Peyer's patch (tissue), 4 donors: ENCODE data around the gene DCLRE1C. TPM values are rescaled to one million over a fixed set of nuclear protein-coding genes. Genes with fewer than 3 reads are reported as not detected.

Experiments used
- DNase-seq, 3 donors: peaks; one replicate each; pipeline ENCODE4 v3.0.0-alpha.2; 2017 to 2019
- H3K27ac ChIP-seq, 4 donors: fragments of 200-600 bp; sonication (generic); one replicate each; pipeline ENCODE4 v1.5.1; 2016 to 2019
- H3K27me3 ChIP-seq, 2 donors: fragments of 200-600 bp; sonication (generic); one replicate each; pipeline ENCODE4 v1.5.1; 2019
- H3K36me3 ChIP-seq, 3 donors: fragments of 200-600 bp; sonication (generic); one replicate each; pipeline ENCODE4 v1.5.1; 2016 to 2019
- H3K4me1 ChIP-seq, 4 donors: fragments of 200-600 bp; sonication (generic); one replicate each; pipeline ENCODE4 v1.5.1; 2016 to 2019
- H3K4me3 ChIP-seq, 4 donors: fragments of 200-600 bp; sonication (generic); 1 replicate in 3 of 4; 2 replicates in 1 of 4; pipeline ENCODE4 v1.5.1; 2016 to 2019; ENCODE audit warnings: mild to moderate bottlenecking in 1 of 4
- H3K9me3 ChIP-seq, 4 donors: fragments of 200-600 bp; sonication (generic); one replicate each; pipeline ENCODE4 v1.5.1; 2016 to 2019; ENCODE audit warnings: mild to moderate bottlenecking in 1 of 4
- POLR2A ChIP-seq, 2 donors: fragments of 450-650 bp; IDR thresholded peaks; one replicate each; pipeline ENCODE4 v1.5.1; 2017; ENCODE audit warnings: antibody characterized with exemption in 2 of 2, mild to moderate bottlenecking in 2 of 2, moderate library complexity in 2 of 2
- total RNA-seq, 4 donors: library from RNA; depleted of rRNA; stranded (reverse); fragments of >200 nt; gene quantifications; one replicate each; pipeline ENCODE4 v1.1.0, GENCODE V29; 2016
- TF ChIP-seq, protein P1 (sequence below), 6 experiments: fragments of 450-650 bp in 4 of 6; fragments of 200-600 bp in 2 of 6; sonication (generic) in 1 of 6; IDR thresholded peaks; one replicate each; pipeline ENCODE4 v1.5.1; 2017 to 2019; ENCODE audit warnings: antibody characterized with exemption in 6 of 6, mild to moderate bottlenecking in 3 of 6, moderate library complexity in 1 of 6

DCLRE1C gene
- total RNA-seq, 4 donors from 2014 or later: 10.9 to 18.2 (median 16.5) TPM

DNA sequence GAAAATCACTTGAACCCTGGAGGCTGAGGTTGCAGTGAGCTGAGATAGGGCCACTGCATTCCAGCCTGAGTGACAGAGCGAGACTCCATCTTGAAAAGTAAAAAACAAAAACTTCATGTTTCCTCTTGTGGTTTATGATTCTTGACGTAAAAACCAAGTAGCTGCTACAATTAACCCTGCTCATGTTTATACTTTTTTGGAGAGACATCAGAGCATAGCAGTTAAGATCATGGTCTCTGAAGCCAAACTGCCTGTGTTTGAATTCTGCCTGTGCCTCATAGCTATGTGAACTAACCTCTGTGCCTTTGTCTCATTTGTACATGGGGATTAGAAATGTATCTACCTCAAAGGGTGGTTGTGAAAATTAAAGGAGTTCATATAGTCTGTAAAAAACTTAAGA, 48.0 kb downstream of the DCLRE1C start:
- Histone ChIP-seq H3K4me3 (no peak overlapping the region), H3K36me3 (peaks cover 0 to 38% (median 0%) of the 10 kb centered on the region in 3 donors), H3K4me1 (no peaks in the 10 kb centered on the region), H3K27me3 (no peaks in the 10 kb centered on the region), H3K9me3 (no peaks in the 10 kb centered on the region), H3K27ac (no peak overlapping the region)
- no peak for TF ChIP-seq POLR2A (IDR thresholded peaks at IDR 0.05)
- TF ChIP-seq, protein P1, sequence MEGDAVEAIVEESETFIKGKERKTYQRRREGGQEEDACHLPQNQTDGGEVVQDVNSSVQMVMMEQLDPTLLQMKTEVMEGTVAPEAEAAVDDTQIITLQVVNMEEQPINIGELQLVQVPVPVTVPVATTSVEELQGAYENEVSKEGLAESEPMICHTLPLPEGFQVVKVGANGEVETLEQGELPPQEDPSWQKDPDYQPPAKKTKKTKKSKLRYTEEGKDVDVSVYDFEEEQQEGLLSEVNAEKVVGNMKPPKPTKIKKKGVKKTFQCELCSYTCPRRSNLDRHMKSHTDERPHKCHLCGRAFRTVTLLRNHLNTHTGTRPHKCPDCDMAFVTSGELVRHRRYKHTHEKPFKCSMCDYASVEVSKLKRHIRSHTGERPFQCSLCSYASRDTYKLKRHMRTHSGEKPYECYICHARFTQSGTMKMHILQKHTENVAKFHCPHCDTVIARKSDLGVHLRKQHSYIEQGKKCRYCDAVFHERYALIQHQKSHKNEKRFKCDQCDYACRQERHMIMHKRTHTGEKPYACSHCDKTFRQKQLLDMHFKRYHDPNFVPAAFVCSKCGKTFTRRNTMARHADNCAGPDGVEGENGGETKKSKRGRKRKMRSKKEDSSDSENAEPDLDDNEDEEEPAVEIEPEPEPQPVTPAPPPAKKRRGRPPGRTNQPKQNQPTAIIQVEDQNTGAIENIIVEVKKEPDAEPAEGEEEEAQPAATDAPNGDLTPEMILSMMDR (IDR thresholded peaks at IDR 0.05): no peak
- no peak for DNase-seq

DNA sequence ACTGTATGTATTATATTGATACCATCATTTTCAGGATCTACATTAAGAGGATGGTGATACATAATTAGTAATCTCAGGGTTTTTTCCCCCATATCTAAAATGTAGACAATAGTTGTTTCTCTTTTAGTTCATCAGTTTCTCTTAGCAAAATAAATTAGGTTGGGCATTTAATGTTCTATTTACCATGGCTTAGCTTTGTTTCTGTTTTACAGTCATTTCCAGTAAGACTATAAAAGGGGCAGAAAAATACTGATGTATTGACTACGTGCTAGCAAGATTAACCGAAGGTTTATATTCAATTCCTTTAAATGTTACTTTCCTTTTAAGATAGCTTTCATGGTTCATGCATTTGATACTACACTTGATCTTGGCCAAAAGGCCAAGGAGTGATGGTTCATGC, 49.0 kb downstream of the DCLRE1C start:
- H3K27me3 ChIP-seq: no peaks in the 10 kb centered on the region
- TF ChIP-seq, protein P1 (IDR thresholded peaks at IDR 0.05): no peak
- no peak for TF ChIP-seq POLR2A (IDR thresholded peaks at IDR 0.05)
- H3K9me3 ChIP-seq: no peaks in the 10 kb centered on the region
- no peak for DNase-seq
- no peak overlapping the region for H3K4me3 ChIP-seq
- H3K4me1 ChIP-seq: no peaks in the 10 kb centered on the region
- peaks cover 0 to 29% (median 0%) of the 10 kb centered on the region in 3 donors for H3K36me3 ChIP-seq
- H3K27ac ChIP-seq: no peak overlapping the region

DNA sequence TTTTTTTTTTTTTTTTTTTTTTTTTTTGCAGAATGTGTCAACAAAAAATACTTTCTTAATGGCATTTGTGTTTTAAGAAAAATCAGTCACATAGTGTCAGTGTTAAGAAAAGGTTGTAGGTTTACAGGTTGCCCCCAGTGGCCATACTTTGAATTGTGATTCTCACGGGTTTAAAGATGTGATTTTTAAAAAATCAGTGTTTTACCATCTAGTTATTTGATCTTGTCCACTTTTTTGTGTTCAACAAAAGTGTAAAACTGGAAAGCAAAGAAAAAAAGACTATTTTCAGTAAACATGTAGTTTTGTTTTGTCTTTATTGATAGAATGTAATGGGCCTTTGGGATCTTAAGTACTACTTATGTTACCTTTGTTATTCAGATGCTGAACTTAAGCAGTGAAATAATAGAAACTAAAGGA, 49.6 kb downstream of the DCLRE1C start:
- TF ChIP-seq POLR2A (IDR thresholded peaks at IDR 0.05): no peak
- TF ChIP-seq, protein P1 (IDR thresholded peaks at IDR 0.05): peak in 5 of 6 experiments; percentile 51 to 57 (median 54)
- no peak overlapping the region for H3K4me3 ChIP-seq
- H3K9me3 ChIP-seq: no peaks in the 10 kb centered on the region
- H3K27ac ChIP-seq: no peak overlapping the region
- no peak for DNase-seq
- no peaks in the 10 kb centered on the region for H3K4me1 ChIP-seq
- no peaks in the 10 kb centered on the region for H3K27me3 ChIP-seq
- peaks cover 0 to 25% (median 0%) of the 10 kb centered on the region in 3 donors for H3K36me3 ChIP-seq

DNA sequence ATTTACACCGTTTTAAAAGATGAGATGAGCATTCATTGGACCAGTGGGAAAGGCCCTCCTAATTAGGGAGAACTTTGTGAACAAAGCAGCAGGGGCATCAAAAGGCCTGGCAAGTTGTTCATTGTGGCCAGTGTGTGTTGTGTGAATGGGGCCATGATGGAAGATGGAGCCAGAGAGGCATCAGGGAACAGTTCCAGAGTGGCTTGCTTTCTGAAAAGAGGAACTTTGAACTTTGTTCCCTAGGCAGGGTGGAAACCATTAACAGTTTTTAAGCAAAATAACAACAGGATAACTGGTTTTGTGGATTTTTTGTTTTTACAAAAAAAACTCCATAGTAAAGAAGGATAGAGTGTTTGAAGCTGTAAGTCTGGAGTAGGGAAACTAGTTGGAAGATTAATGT, 62.7 kb downstream of the DCLRE1C start:
- no peak for DNase-seq
- Histone ChIP-seq H3K27ac (no peak overlapping the region), H3K36me3 (no peaks in the 10 kb centered on the region), H3K27me3 (no peaks in the 10 kb centered on the region), H3K4me3 (no peak overlapping the region), H3K4me1 (no peaks in the 10 kb centered on the region), H3K9me3 (no peaks in the 10 kb centered on the region)
- TF ChIP-seq, protein P1 (IDR thresholded peaks at IDR 0.05): no peak
- no peak for TF ChIP-seq POLR2A (IDR thresholded peaks at IDR 0.05)

DNA sequence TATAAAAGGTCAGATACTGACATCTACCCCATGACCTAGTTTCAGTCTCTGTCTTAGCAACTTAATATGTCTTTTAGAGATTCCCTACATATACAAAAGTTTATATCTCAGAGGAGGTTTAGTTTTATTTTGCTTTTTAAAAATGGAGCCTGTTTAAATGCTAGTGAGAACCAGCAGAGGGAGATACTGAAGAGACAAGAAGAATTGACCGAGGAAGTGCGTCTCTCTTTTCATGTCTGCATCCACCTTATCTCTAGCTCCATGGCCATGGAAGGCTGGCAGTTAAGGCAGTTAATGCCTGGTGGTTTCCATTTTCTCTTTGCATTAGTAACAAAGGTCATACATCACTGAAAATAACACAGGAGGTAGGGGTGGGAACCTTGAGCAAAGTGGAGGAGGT, 64.6 kb downstream of the DCLRE1C start:
- H3K36me3 ChIP-seq: no peaks in the 10 kb centered on the region
- no peak for TF ChIP-seq POLR2A (IDR thresholded peaks at IDR 0.05)
- TF ChIP-seq, protein P1 (IDR thresholded peaks at IDR 0.05): peak in 4 of 6 experiments; percentile 17 to 28 (median 24)
- no peak overlapping the region for H3K27ac ChIP-seq
- no peaks in the 10 kb centered on the region for H3K27me3 ChIP-seq
- no peaks in the 10 kb centered on the region for H3K4me1 ChIP-seq
- no peak overlapping the region for H3K4me3 ChIP-seq
- no peak for DNase-seq
- no peaks in the 10 kb centered on the region for H3K9me3 ChIP-seq

DNA sequence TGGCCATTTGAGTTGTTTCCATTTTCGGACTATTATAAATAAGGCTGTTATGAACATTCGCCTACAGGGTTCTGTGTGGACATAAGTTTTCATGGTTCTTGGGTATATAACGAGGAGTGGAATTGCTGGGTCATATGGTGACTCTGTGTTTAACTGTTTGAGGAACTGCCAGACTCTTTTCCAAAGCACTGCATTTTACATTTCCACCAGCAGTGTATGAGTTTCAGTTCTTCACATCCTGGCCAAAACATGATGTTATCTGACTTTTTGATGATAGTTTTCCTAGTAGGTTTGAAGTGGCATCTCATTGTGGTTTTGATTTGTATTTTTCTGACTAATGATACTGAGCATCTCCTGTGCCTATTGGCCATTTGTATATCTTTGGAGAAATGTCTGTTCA, 69.8 kb downstream of the DCLRE1C start:
- no peak for DNase-seq
- TF ChIP-seq POLR2A (IDR thresholded peaks at IDR 0.05): no peak
- Histone ChIP-seq H3K36me3 (no peaks in the 10 kb centered on the region), H3K4me3 (no peak overlapping the region), H3K27ac (no peak overlapping the region), H3K4me1 (peaks cover 0 to 5% (median 0%) of the 10 kb centered on the region in 4 donors), H3K9me3 (no peaks in the 10 kb centered on the region), H3K27me3 (no peaks in the 10 kb centered on the region)
